HepG2 (cell line): ENCODE results near the gene MSI2. TPM values are rescaled to one million over a fixed set of nuclear protein-coding genes. Genes with fewer than 3 reads are reported as not detected.

Source experiments
- ARID4A ChIP-seq: sonication (generic); formaldehyde crosslinking; IDR thresholded peaks from 2 replicates; pipeline ENCODE4 v1.5.0; 2020; ENCODE audit warnings: mild to moderate bottlenecking, missing genetic modification reagents, borderline replicate concordance
- FOXK1 ChIP-seq: sonication (generic); formaldehyde crosslinking; IDR thresholded peaks from 2 replicates; pipeline ENCODE4 v1.4.0; 2020; ENCODE audit warnings: low read depth, missing genetic modification reagents, borderline replicate concordance
- HNRNPL ChIP-seq: fragments of 200-400 bp; formaldehyde crosslinking; IDR thresholded peaks from 2 replicates; pipeline ENCODE4 v1.6.1; 2017; ENCODE audit warnings: mild to moderate bottlenecking, low read depth, low read length
- ZNF710 ChIP-seq: sonication (generic); formaldehyde crosslinking; IDR thresholded peaks from 2 replicates; pipeline ENCODE4 v1.5.0; 2020; ENCODE audit warnings: mild to moderate bottlenecking, missing genetic modification reagents, borderline replicate concordance
- polyA plus RNA-seq, 8 experiments: library from polyadenylated mRNA; depleted of rRNA in 3 of 8; stranded (reverse) in 7 of 8; unstranded in 1 of 8; fragments of >200 nt; fragmentation: Illumina TruSeq in 4 of 8; extraction: Trizol in 4 of 8; gene quantifications; 2 replicates each; pipeline versions ENCODE4 v1.2.1 to v1.2.3, GENCODE V29; 2011 to 2016; ENCODE audit warnings: low read depth in 4 of 8, missing spikeins in 1 of 8, mixed read lengths in 1 of 8; ENCODE audit not compliant: insufficient read depth in 1 of 8
- total RNA-seq, 5 experiments: library from RNA; depleted of rRNA; stranded (reverse); fragments of >200 nt; fragmentation: Illumina TruSeq; extraction: Trizol; gene quantifications; 2 replicates each; pipeline ENCODE4 v1.2.3, GENCODE V29; 2016; ENCODE audit warnings: low read depth in 1 of 5
- TF ChIP-seq, protein P1 (sequence below): sonication (generic); formaldehyde crosslinking; IDR thresholded peaks from 2 replicates; pipeline ENCODE4 v1.4.0; 2020; ENCODE audit warnings: missing genetic modification reagents, borderline replicate concordance

Gene MSI2
- total and polyA plus RNA-seq, 2 of the 13 experiments (the other 11 are each of a cell fraction or from before 2014, with no cell fraction given): 77.5 to 78.4 TPM

DNA sequence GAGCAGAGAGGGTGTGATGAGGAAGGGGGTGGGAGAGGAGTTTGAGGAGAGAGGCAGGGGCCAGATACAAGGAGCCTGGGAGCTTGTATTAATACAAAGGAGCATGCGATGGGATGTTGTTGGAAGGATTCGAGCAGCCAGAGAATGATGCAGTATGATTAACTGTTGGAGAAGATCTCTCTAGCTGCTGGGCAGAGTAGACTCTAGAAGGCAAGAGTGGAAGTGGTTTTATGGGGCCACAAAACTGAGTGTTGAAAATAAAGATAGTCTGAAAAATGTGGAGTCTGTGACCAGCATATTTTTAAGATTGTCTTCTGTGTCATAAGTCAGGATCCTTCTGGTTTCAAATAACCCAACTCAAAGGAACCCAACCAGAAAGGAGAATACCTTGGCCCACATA lies 98.3 kb downstream of the MSI2 start (continued):
- no peak for TF ChIP-seq ZNF710 (CRISPR knock-in tag)
- TF ChIP-seq, protein P1, sequence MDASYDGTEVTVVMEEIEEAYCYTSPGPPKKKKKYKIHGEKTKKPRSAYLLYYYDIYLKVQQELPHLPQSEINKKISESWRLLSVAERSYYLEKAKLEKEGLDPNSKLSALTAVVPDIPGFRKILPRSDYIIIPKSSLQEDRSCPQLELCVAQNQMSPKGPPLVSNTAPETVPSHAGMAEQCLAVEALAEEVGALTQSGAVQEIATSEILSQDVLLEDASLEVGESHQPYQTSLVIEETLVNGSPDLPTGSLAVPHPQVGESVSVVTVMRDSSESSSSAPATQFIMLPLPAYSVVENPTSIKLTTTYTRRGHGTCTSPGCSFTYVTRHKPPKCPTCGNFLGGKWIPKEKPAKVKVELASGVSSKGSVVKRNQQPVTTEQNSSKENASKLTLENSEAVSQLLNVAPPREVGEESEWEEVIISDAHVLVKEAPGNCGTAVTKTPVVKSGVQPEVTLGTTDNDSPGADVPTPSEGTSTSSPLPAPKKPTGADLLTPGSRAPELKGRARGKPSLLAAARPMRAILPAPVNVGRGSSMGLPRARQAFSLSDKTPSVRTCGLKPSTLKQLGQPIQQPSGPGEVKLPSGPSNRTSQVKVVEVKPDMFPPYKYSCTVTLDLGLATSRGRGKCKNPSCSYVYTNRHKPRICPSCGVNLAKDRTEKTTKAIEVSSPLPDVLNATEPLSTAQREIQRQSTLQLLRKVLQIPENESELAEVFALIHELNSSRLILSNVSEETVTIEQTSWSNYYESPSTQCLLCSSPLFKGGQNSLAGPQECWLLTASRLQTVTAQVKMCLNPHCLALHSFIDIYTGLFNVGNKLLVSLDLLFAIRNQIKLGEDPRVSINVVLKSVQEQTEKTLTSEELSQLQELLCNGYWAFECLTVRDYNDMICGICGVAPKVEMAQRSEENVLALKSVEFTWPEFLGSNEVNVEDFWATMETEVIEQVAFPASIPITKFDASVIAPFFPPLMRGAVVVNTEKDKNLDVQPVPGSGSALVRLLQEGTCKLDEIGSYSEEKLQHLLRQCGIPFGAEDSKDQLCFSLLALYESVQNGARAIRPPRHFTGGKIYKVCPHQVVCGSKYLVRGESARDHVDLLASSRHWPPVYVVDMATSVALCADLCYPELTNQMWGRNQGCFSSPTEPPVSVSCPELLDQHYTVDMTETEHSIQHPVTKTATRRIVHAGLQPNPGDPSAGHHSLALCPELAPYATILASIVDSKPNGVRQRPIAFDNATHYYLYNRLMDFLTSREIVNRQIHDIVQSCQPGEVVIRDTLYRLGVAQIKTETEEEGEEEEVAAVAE (CRISPR knock-in tag): no peak
- no peak for TF ChIP-seq HNRNPL
- TF ChIP-seq FOXK1 (CRISPR knock-in tag): no peak
- TF ChIP-seq ARID4A: no peak
